GM23248 (cell line): ENCODE results near the gene PRDM16. TPM values are rescaled to one million over a fixed set of nuclear protein-coding genes. Genes with fewer than 3 reads are reported as not detected.

Source experiments
- DNase-seq: peaks from one replicate; pipeline ENCODE4 v3.0.0-alpha.2; 2015
- H2AFZ ChIP-seq: fragments of 200-600 bp; sonication (generic); 2 replicates; pipeline ENCODE4 v1.6.1; 2016; ENCODE audit warnings: antibody characterized with exemption
- H3F3A ChIP-seq: fragments of 200-600 bp; sonication (generic); 2 replicates; pipeline ENCODE4 v1.6.1; 2016; ENCODE audit warnings: mild to moderate bottlenecking, antibody characterized with exemption, mixed run types; ENCODE audit not compliant: insufficient read depth
- H3K27ac ChIP-seq: fragments of 200-600 bp; sonication (generic); 2 replicates; pipeline ENCODE4 v1.5.1; 2016; ENCODE audit warnings: mild to moderate bottlenecking
- H3K27me3 ChIP-seq: fragments of 200-600 bp; sonication (generic); replicated peaks from 2 replicates; pipeline ENCODE4 v1.6.1; 2016; ENCODE audit warnings: mild to moderate bottlenecking; ENCODE audit not compliant: insufficient read depth
- H3K36me3 ChIP-seq: fragments of 200-600 bp; sonication (generic); 2 replicates; pipeline ENCODE4 v1.6.1; 2016; ENCODE audit warnings: low read depth, mild to moderate bottlenecking
- H3K4me1 ChIP-seq: fragments of 200-600 bp; sonication (generic); 2 replicates; pipeline ENCODE4 v1.6.1; 2016; ENCODE audit warnings: mild to moderate bottlenecking; ENCODE audit not compliant: insufficient read depth
- H3K4me2 ChIP-seq: fragments of 200-600 bp; sonication (generic); one replicate; pipeline ENCODE4 v1.6.1; 2016; ENCODE audit warnings: mild to moderate bottlenecking; ENCODE audit not compliant: unreplicated experiment
- H3K4me3 ChIP-seq: fragments of 200-600 bp; sonication (generic); 2 replicates; pipeline ENCODE4 v1.5.1; 2016; ENCODE audit warnings: mild to moderate bottlenecking
- H3K79me2 ChIP-seq: fragments of 200-600 bp; sonication (generic); 2 replicates; pipeline ENCODE4 v1.6.1; 2016; ENCODE audit warnings: mild to moderate bottlenecking; ENCODE audit not compliant: insufficient read depth
- H3K9ac ChIP-seq: fragments of 200-600 bp; sonication (generic); 2 replicates; pipeline ENCODE4 v1.6.1; 2016; ENCODE audit warnings: mild to moderate bottlenecking
- H3K9me2 ChIP-seq: fragments of 200-600 bp; sonication (generic); 2 replicates; pipeline ENCODE4 v1.6.1; 2016; ENCODE audit warnings: mixed run types, mild to moderate bottlenecking, moderate library complexity; ENCODE audit not compliant: insufficient read depth
- H3K9me3 ChIP-seq: fragments of 200-600 bp; sonication (generic); one replicate; pipeline ENCODE4 v1.6.1; 2017; ENCODE audit warnings: low read depth
- H4K20me1 ChIP-seq: fragments of 200-600 bp; sonication (generic); 2 replicates; pipeline ENCODE4 v1.6.0; 2016; ENCODE audit not compliant: insufficient read depth
- EZH2 ChIP-seq: fragments of 200-600 bp; sonication (generic); IDR thresholded peaks from 2 replicates; pipeline ENCODE4 v1.6.1; 2018; ENCODE audit warnings: antibody characterized with exemption, mild to moderate bottlenecking; ENCODE audit not compliant: insufficient read depth, poor library complexity, severe bottlenecking
- EZH2phosphoT487 ChIP-seq: fragments of 200-600 bp; sonication (generic); IDR thresholded peaks from 2 replicates; pipeline ENCODE4 v1.6.1; 2018; ENCODE audit warnings: antibody characterized with exemption, moderate library complexity, mild to moderate bottlenecking, low read depth; ENCODE audit not compliant: insufficient read depth
- WGBS, 2 experiments: methylation state at CpG; one replicate each; pipeline ENCODE4 v1.1.6; 2015 to 2017; ENCODE audit warnings: low lambda C conversion rate in 2 of 2, low coverage in 1 of 2; ENCODE audit errors: missing lambda C conversion rate in 2 of 2; 5-methylcytosine and 5-hydroxymethylcytosine counted together
- in situ Hi-C: fragments of 300-500 bp; cut with MboI; formaldehyde crosslinking; loops from 2 replicates; pipeline ENCODE4 v1.15.0; 2020
- polyA plus RNA-seq: library from polyadenylated mRNA; unstranded; fragments of >200 nt; fragmentation: Nextera tagmentation; extraction: Ambion mirVana; gene quantifications from 2 replicates; pipeline ENCODE4 v1.2.1, GENCODE V29; 2016
- total RNA-seq: library from RNA; depleted of rRNA; stranded (reverse); fragments of >200 nt; shearing (Covaris generic); gene quantifications from 2 replicates; pipeline ENCODE4 v1.2.3, GENCODE V29; 2014

PRDM16 gene
- total and polyA plus RNA-seq, 2 experiments from 2014 or later: 0.18 TPM; not detected in 1

- no peaks in the 10 kb centered on the region for H3F3A ChIP-seq
- H3K9me3 ChIP-seq: no peaks in the 10 kb centered on the region
- H3K79me2 ChIP-seq: no peaks in the 10 kb centered on the region
- no peak for DNase-seq
- H3K36me3 ChIP-seq: no peaks in the 10 kb centered on the region
- TF ChIP-seq EZH2: no peak
- no peak for TF ChIP-seq EZH2phosphoT487
- no peak overlapping the region for H3K27ac ChIP-seq
- no peak overlapping the region for H3K4me3 ChIP-seq
- H4K20me1 ChIP-seq: no peaks in the 10 kb centered on the region
- 55 to 59% methylated on average over 10 to 13 of the region's 13 CpGs for WGBS, 2 experiments
- in situ Hi-C loops: no loop called here
- H3K9ac ChIP-seq: no peak overlapping the region
- no peak overlapping the region for H3K4me2 ChIP-seq
- no peaks in the 10 kb centered on the region for H3K9me2 ChIP-seq
- no peaks in the 10 kb centered on the region for H3K27me3 ChIP-seq
- H2AFZ ChIP-seq: no peak overlapping the region
- no peaks in the 10 kb centered on the region for H3K4me1 ChIP-seq
Observed at GRCh38 chr1:3096345-3096744, 27.3 kb downstream of the PRDM16 start.

- 41 to 55% methylated on average over 12 of the region's 12 CpGs for WGBS, 2 experiments
- Histone ChIP-seq H3F3A (no peaks in the 10 kb centered on the region), H3K9me2 (no peaks in the 10 kb centered on the region), H4K20me1 (no peaks in the 10 kb centered on the region), H2AFZ (no peak overlapping the region), H3K4me1 (no peaks in the 10 kb centered on the region), H3K9me3 (no peaks in the 10 kb centered on the region), H3K27ac (no peak overlapping the region), H3K4me2 (no peak overlapping the region), H3K4me3 (no peak overlapping the region), H3K9ac (no peak overlapping the region), H3K79me2 (no peaks in the 10 kb centered on the region), H3K27me3 (no peaks in the 10 kb centered on the region), H3K36me3 (no peaks in the 10 kb centered on the region)
- TF ChIP-seq EZH2: no peak
- no peak for TF ChIP-seq EZH2phosphoT487
- in situ Hi-C loops: no loop called here
- no peak for DNase-seq
Observed at GRCh38 chr1:3097231-3097630, 28.2 kb downstream of the PRDM16 start.

GRCh38 chr1:3097861-3098260, 28.9 kb downstream of the PRDM16 start:
- in situ Hi-C loops: no loop called here
- no peak overlapping the region for H3K9ac ChIP-seq
- H3K9me2 ChIP-seq: no peaks in the 10 kb centered on the region
- no peaks in the 10 kb centered on the region for H3K27me3 ChIP-seq
- H3K9me3 ChIP-seq: no peaks in the 10 kb centered on the region
- H3F3A ChIP-seq: no peaks in the 10 kb centered on the region
- TF ChIP-seq EZH2phosphoT487 (no peak), EZH2 (no peak)
- 11 to 16% methylated on average over 7 of the region's 7 CpGs for WGBS, 2 experiments
- no peaks in the 10 kb centered on the region for H3K79me2 ChIP-seq
- no peak overlapping the region for H2AFZ ChIP-seq
- no peak for DNase-seq
- no peaks in the 10 kb centered on the region for H3K4me1 ChIP-seq
- H3K4me3 ChIP-seq: no peak overlapping the region
- H3K27ac ChIP-seq: no peak overlapping the region
- H4K20me1 ChIP-seq: no peaks in the 10 kb centered on the region
- no peaks in the 10 kb centered on the region for H3K36me3 ChIP-seq
- H3K4me2 ChIP-seq: no peak overlapping the region

- Histone ChIP-seq H3K9me3 (no peaks in the 10 kb centered on the region), H3K4me3 (no peak overlapping the region), H4K20me1 (no peaks in the 10 kb centered on the region), H2AFZ (no peak overlapping the region), H3K36me3 (no peaks in the 10 kb centered on the region), H3K27ac (no peak overlapping the region), H3K4me1 (no peaks in the 10 kb centered on the region), H3F3A (no peaks in the 10 kb centered on the region), H3K4me2 (no peak overlapping the region), H3K9ac (no peak overlapping the region), H3K9me2 (no peaks in the 10 kb centered on the region), H3K27me3 (no peaks in the 10 kb centered on the region; the same call in 1 of the 2 replicates), H3K79me2 (no peaks in the 10 kb centered on the region)
- 50 to 54% methylated on average over 9 of the region's 9 CpGs for WGBS, 2 experiments
- TF ChIP-seq EZH2: no peak
- TF ChIP-seq EZH2phosphoT487: no peak
- no peak for DNase-seq
- in situ Hi-C loops: no loop called here
Observed at GRCh38 chr1:3099861-3100260, 30.9 kb downstream of the PRDM16 start.
